ENCODE measurements around the gene AKR1B1.

Gene AKR1B1

GRCh38 chr7:134431815-134432214 is 27.1 kb downstream of the AKR1B1 start:
- peak overlapping the region; percentile 40; the same call in 1 of the 2 replicates for H3K9ac ChIP-seq (ENCODE audit: low read depth, low read length)
- no peaks in the 10 kb centered on the region for H3K4me1 ChIP-seq (ENCODE audit: insufficient read depth, low read length)
- H3K9me3 ChIP-seq (ENCODE audit: control insufficient read depth, insufficient read depth, low read length) = no peaks in the 10 kb centered on the region
- H3K36me3 ChIP-seq (ENCODE audit: insufficient read depth, low read length) = no peaks in the 10 kb centered on the region

- H3K4me1 ChIP-seq (ENCODE audit: insufficient read depth, low read length) = no peaks in the 10 kb centered on the region; the same call in 1 of the 2 replicates
- H3K9me3 ChIP-seq (ENCODE audit: control insufficient read depth, insufficient read depth, low read length) = no peaks in the 10 kb centered on the region
- no peaks in the 10 kb centered on the region for H3K36me3 ChIP-seq (ENCODE audit: insufficient read depth, low read length)
- H3K9ac ChIP-seq (ENCODE audit: low read depth, low read length) = no peak overlapping the region
Observed at GRCh38 chr7:134429481-134429880, 29.4 kb downstream of the AKR1B1 start.

DNA sequence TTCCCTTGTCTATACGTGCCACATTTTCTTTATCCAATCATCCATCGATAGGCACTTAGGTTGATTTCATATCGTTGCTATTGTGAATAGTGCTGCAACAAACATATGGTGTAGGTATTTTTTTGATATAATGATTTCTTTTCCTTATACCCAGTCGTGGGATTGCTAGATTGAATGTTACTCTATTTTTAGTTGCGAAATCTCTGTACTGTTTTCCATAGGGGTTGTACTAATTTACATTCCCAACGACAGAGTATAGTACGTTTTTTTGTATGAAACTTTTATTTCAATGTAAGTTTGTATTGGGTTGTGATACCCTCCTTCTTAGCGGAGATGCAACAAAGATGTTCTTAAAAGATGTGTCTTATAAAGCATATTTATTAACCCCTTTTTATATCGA is 30.0 kb downstream of the AKR1B1 start:
- Histone ChIP-seq H3K9me3 (ENCODE audit: control insufficient read depth, insufficient read depth, low read length) (no peaks in the 10 kb centered on the region), H3K4me1 (ENCODE audit: insufficient read depth, low read length) (no peaks in the 10 kb centered on the region; the same call in 1 of the 2 replicates), H3K9ac (ENCODE audit: low read depth, low read length) (no peak overlapping the region)

GRCh38 chr7:134427896-134428295 is 31.0 kb downstream of the AKR1B1 start:
- no peaks in the 10 kb centered on the region for H3K36me3 ChIP-seq (ENCODE audit: insufficient read depth, low read length)
- H3K9me3 ChIP-seq (ENCODE audit: control insufficient read depth, insufficient read depth, low read length) = no peaks in the 10 kb centered on the region
- H3K9ac ChIP-seq (ENCODE audit: low read depth, low read length) = no peak overlapping the region
- H3K4me1 ChIP-seq (ENCODE audit: insufficient read depth, low read length) = no peaks in the 10 kb centered on the region; the same call in 1 of the 2 replicates

More for the DNA sequence above, 30.0 kb downstream of the AKR1B1 start:
- H3K36me3 ChIP-seq (ENCODE audit: insufficient read depth, low read length) = no peaks in the 10 kb centered on the region

- Histone ChIP-seq H3K9ac (ENCODE audit: low read depth, low read length) (no peak overlapping the region), H3K36me3 (ENCODE audit: insufficient read depth, low read length) (no peaks in the 10 kb centered on the region), H3K9me3 (ENCODE audit: control insufficient read depth, insufficient read depth, low read length) (no peaks in the 10 kb centered on the region), H3K4me1 (ENCODE audit: insufficient read depth, low read length) (no peaks in the 10 kb centered on the region; the same call in 1 of the 2 replicates)
Observed at GRCh38 chr7:134425777-134426176, 33.1 kb downstream of the AKR1B1 start.

DNA sequence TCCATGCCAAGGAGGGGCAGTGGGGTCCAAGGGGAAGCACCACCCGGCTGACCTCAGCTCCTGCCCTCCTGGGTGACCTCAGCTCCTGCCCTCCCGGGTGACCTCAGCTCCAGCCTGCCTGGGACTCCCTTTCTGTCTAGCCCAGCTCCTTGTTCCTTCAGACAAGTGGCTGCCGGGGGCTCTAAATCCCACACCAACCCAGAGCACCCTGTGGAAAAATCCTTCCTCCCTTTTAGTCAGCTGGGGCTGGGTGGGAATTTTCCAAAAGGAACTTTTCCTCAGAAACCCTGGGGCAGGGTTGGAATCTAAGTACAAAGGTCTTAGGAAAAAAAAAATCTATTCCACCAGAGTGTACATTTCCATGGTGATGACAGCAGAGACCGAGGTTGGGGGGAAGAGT is 36.3 kb downstream of the AKR1B1 start:
- H3K9me3 ChIP-seq (ENCODE audit: control insufficient read depth, insufficient read depth, low read length) = no peaks in the 10 kb centered on the region
- no peaks in the 10 kb centered on the region; the same call in 1 of the 2 replicates for H3K4me1 ChIP-seq (ENCODE audit: insufficient read depth, low read length)
- no peaks in the 10 kb centered on the region for H3K36me3 ChIP-seq (ENCODE audit: insufficient read depth, low read length)
- H3K9ac ChIP-seq (ENCODE audit: low read depth, low read length) = no peak overlapping the region

DNA sequence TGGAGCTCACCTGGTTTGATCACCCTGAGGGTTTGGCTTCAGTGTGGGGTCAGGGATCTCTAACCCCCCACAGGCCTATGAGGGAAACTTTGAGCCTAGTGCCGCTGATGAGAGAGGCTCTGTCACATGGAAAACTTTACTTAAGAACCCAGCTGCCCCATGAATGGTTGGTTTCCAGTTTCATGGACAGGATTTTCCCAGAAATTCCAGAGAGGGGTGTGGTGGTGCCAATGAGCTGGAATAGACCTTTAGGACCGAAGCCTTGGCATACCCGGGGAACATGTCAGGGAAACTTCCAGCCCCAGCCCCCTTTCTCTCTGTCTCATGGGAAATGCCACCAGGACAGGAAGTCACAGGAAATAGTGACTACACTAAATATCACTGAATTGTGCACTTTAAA is 36.9 kb downstream of the AKR1B1 start:
- Histone ChIP-seq H3K36me3 (ENCODE audit: insufficient read depth, low read length) (no peaks in the 10 kb centered on the region), H3K9ac (ENCODE audit: low read depth, low read length) (no peak overlapping the region), H3K9me3 (ENCODE audit: control insufficient read depth, insufficient read depth, low read length) (no peaks in the 10 kb centered on the region), H3K4me1 (ENCODE audit: insufficient read depth, low read length) (no peaks in the 10 kb centered on the region; the same call in 1 of the 2 replicates)

DNA sequence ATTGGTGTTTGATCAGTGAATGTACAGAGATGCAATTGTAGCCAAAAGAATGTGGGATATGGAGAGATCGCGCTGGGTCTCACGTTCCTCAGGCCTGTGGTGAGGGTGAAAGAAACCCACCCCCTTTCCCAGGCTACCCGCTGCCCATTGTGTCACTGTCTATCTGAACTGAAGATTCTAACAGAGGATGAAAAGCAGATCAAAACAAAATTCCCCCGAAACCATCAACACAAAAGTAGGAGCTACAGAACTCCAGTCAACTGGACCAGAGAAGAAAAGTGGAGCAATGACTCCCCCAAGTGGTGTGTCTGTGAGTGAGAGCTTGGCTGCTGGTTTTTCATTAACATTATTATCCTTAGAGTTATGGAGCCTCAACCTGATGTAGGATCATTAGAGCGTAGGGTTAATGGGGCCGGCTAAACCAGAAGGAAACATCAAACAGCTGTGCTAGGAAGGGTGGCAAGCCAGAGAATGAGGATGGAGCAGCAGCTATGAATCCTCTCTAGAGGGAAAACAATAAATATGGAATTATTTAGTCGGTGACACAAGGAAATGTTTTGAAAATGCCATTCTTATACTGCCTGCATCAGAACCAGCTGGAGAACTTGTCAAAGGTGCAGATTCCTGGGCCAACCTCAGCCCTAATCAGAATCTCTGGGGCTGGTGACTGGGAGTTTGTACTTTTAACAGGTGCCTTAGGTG is 38.3 kb downstream of the AKR1B1 start:
- Histone ChIP-seq H3K4me1 (ENCODE audit: insufficient read depth, low read length) (no peaks in the 10 kb centered on the region; the same call in 1 of the 2 replicates), H3K9me3 (ENCODE audit: control insufficient read depth, insufficient read depth, low read length) (no peaks in the 10 kb centered on the region), H3K9ac (ENCODE audit: low read depth, low read length) (no peak overlapping the region), H3K36me3 (ENCODE audit: insufficient read depth, low read length) (no peaks in the 10 kb centered on the region)

DNA sequence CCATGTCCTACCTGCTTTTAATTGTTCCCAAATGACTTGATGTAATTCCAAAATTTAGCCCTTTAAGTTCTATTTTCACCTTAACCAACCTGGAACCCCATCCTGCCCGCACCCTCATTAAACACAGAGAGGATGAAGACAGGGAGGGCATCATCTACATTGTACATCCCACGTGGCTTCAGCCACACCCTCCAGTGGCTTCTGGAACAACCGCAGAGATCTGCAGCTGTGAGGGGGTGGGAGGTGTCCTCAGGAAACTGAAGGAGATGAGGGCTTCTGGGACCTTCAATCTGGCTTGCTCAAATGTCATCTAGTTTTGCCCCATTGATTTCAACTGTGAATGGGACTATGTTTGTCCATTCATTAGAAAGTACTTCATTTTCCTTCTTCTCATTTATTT is 39.0 kb downstream of the AKR1B1 start:
- H3K4me1 ChIP-seq (ENCODE audit: insufficient read depth, low read length) = no peaks in the 10 kb centered on the region; the same call in 1 of the 2 replicates
- no peak overlapping the region for H3K9ac ChIP-seq (ENCODE audit: low read depth, low read length)
- no peaks in the 10 kb centered on the region for H3K9me3 ChIP-seq (ENCODE audit: control insufficient read depth, insufficient read depth, low read length)
- no peaks in the 10 kb centered on the region for H3K36me3 ChIP-seq (ENCODE audit: insufficient read depth, low read length)

DNA sequence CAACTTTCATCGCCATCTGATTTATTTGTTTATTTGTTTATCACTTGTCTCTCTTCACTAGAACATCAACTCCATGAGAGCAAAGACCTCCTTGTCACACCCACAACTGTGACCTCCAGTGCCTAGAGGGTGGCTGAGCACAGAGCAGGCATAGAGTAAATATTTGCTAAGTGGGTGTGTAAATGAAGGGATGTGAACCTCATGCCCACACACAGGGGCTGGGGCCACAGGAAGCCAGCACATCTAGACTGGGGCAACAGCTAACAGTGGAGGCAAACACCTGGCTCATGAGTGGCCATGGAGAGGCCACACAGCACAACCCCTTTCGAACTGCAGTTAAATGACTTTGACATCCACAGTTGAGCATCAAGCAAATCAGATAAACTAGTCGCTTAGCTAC is 39.8 kb downstream of the AKR1B1 start:
- Histone ChIP-seq H3K4me1 (ENCODE audit: insufficient read depth, low read length) (no peaks in the 10 kb centered on the region), H3K36me3 (ENCODE audit: insufficient read depth, low read length) (no peaks in the 10 kb centered on the region), H3K9me3 (ENCODE audit: control insufficient read depth, insufficient read depth, low read length) (no peaks in the 10 kb centered on the region), H3K9ac (ENCODE audit: low read depth, low read length) (no peak overlapping the region)

GRCh38 chr7:134415700-134416099 is 43.2 kb downstream of the AKR1B1 start:
- Histone ChIP-seq H3K36me3 (ENCODE audit: insufficient read depth, low read length) (no peaks in the 10 kb centered on the region), H3K4me1 (ENCODE audit: insufficient read depth, low read length) (no peaks in the 10 kb centered on the region), H3K9ac (ENCODE audit: low read depth, low read length) (no peak overlapping the region), H3K9me3 (ENCODE audit: control insufficient read depth, insufficient read depth, low read length) (no peaks in the 10 kb centered on the region)

GRCh38 chr7:134414109-134414508 is 44.8 kb downstream of the AKR1B1 start:
- H3K9me3 ChIP-seq (ENCODE audit: control insufficient read depth, insufficient read depth, low read length) = no peaks in the 10 kb centered on the region
- no peak overlapping the region for H3K9ac ChIP-seq (ENCODE audit: low read depth, low read length)
- H3K4me1 ChIP-seq (ENCODE audit: insufficient read depth, low read length) = no peaks in the 10 kb centered on the region
- H3K36me3 ChIP-seq (ENCODE audit: insufficient read depth, low read length) = no peaks in the 10 kb centered on the region

DNA sequence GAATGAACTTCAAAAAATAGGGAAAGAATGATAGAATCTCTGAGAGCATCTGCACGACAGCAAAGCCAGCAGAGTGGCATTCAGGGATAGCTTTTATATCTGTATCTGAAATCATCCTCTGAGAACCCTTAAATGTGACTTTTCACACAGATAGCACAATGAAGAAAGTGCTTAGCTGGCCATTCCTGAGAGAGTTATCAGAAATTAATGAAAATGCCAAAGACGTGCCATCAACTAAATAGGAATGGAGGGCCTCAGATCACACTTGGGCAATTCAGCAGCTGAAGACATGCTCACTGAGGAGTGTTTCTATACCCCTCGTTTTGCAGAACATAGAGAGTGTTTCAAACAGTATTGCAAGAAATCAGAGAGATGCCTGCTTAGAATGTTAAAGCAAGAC is 51.6 kb downstream of the AKR1B1 start:
- Histone ChIP-seq H3K9me3 (ENCODE audit: control insufficient read depth, insufficient read depth, low read length) (peaks cover 3% of the 10 kb centered on the region; the same call in 1 of the 2 replicates), H3K36me3 (ENCODE audit: insufficient read depth, low read length) (no peaks in the 10 kb centered on the region), H3K9ac (ENCODE audit: low read depth, low read length) (no peak overlapping the region), H3K4me1 (ENCODE audit: insufficient read depth, low read length) (no peaks in the 10 kb centered on the region)

- Histone ChIP-seq H3K9ac (ENCODE audit: low read depth, low read length) (no peak overlapping the region), H3K9me3 (ENCODE audit: control insufficient read depth, insufficient read depth, low read length) (peaks cover 3% of the 10 kb centered on the region; the same call in 1 of the 2 replicates), H3K4me1 (ENCODE audit: insufficient read depth, low read length) (no peaks in the 10 kb centered on the region), H3K36me3 (ENCODE audit: insufficient read depth, low read length) (no peaks in the 10 kb centered on the region)
Observed at GRCh38 chr7:134406431-134406830, 52.5 kb downstream of the AKR1B1 start.

- H3K36me3 ChIP-seq (ENCODE audit: insufficient read depth, low read length) = no peaks in the 10 kb centered on the region
- H3K9ac ChIP-seq (ENCODE audit: low read depth, low read length) = no peak overlapping the region
- H3K4me1 ChIP-seq (ENCODE audit: insufficient read depth, low read length) = no peaks in the 10 kb centered on the region
- peaks cover 3% of the 10 kb centered on the region; the same call in 1 of the 2 replicates for H3K9me3 ChIP-seq (ENCODE audit: control insufficient read depth, insufficient read depth, low read length)
Observed at GRCh38 chr7:134405299-134405698, 53.6 kb downstream of the AKR1B1 start.

Data from ES-I3 (cell line).